Breast epithelium (tissue), 3 donors: Measurements from ENCODE around the gene AGO3.

Experiments
- POLR2A ChIP-seq: fragments of 450-650 bp; IDR thresholded peaks from one replicate; pipeline ENCODE4 v1.6.1; 2016; ENCODE audit warnings: antibody characterized with exemption, mild to moderate bottlenecking, moderate library complexity
- POLR2AphosphoS5 ChIP-seq, 3 donors: sonication (generic); formaldehyde crosslinking; IDR thresholded peaks; one replicate each; pipeline ENCODE4 v1.6.1; 2017; ENCODE audit warnings: antibody characterized with exemption in 3 of 3
- TF ChIP-seq, protein P1 (sequence below), 3 donors: fragments of 450-650 bp; IDR thresholded peaks; one replicate each; pipeline ENCODE4 v1.5.1; 2016 to 2017; ENCODE audit warnings: antibody characterized with exemption in 3 of 3, mild to moderate bottlenecking in 3 of 3, moderate library complexity in 3 of 3

DNA sequence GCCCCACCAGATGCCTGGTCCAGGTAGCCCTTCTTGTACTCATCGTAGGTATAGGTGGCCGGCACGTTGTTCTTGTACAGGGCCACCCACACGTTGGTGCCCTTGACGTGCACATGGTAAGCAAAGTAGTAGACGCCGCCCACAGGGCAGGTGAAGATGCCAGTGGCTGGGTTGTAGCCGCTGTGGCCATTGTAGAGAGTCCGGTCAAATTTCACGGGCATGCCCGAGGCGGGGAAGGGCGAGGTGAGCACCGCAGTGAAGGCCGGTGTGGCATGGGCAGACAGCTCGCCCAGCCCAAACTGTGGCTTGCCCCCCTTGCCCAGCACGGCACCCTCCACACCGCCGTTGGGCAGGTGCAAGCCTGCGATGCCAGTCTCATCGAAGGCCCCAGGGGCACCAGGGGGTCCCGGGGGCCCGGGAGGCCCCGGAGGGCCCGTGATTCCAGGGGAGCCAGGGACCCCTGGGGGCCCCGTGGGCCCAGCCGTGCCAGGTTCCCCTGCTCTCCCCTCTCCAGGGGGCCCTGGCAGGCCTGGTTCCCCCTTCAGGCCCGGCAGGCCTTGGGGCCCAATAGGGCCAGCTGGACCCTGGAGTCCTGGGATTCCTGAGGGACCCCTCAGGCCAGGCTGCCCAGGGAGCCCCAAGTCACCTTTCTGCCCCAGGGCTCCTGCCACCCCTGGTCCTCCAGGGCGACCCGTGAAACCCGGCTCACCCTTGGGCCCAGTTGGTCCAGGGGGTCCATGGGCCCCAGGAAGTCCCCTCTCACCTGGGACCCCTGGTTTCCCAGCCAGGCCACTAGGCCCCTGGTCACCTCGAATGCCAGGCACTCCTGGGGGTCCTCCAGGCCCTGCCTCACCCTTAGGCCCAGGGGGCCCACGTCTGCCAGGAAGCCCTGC, 167.0 kb downstream of the AGO3 start:
- TF ChIP-seq, protein P1, sequence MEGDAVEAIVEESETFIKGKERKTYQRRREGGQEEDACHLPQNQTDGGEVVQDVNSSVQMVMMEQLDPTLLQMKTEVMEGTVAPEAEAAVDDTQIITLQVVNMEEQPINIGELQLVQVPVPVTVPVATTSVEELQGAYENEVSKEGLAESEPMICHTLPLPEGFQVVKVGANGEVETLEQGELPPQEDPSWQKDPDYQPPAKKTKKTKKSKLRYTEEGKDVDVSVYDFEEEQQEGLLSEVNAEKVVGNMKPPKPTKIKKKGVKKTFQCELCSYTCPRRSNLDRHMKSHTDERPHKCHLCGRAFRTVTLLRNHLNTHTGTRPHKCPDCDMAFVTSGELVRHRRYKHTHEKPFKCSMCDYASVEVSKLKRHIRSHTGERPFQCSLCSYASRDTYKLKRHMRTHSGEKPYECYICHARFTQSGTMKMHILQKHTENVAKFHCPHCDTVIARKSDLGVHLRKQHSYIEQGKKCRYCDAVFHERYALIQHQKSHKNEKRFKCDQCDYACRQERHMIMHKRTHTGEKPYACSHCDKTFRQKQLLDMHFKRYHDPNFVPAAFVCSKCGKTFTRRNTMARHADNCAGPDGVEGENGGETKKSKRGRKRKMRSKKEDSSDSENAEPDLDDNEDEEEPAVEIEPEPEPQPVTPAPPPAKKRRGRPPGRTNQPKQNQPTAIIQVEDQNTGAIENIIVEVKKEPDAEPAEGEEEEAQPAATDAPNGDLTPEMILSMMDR (IDR thresholded peaks at IDR 0.05), result no peak
- TF ChIP-seq POLR2AphosphoS5 (IDR thresholded peaks at IDR 0.05) (no peak), POLR2A (no peak)
